Lower lobe of right lung (tissue), 2 donors: ENCODE data around the gene HS3ST3A1. TPM values are rescaled to one million over a fixed set of nuclear protein-coding genes. Genes with fewer than 3 reads are reported as not detected.

ENCODE experiments used
- ATAC-seq, 2 donors: fragments of 200-7000 bp; cut with Tn5 transposase; one replicate each; pipeline ENCODE4 v1.9.1; 2020 to 2022; ENCODE audit warnings: mild to moderate bottlenecking in 2 of 2, moderate library complexity in 2 of 2
- DNase-seq: peaks from one replicate; pipeline ENCODE4 v3.0.0-alpha.2; 2020
- H3K27ac ChIP-seq: fragments of 200-600 bp; one replicate; pipeline ENCODE4 v1.8.0; 2022
- H3K27me3 ChIP-seq: fragments of 200-600 bp; one replicate; pipeline ENCODE4 v1.8.0; 2022; ENCODE audit warnings: low read depth
- H3K36me3 ChIP-seq: fragments of 200-600 bp; one replicate; pipeline ENCODE4 v1.8.0; 2022; ENCODE audit warnings: mild to moderate bottlenecking
- H3K4me1 ChIP-seq: fragments of 200-600 bp; one replicate; pipeline ENCODE4 v1.8.0; 2022
- H3K4me3 ChIP-seq: fragments of 200-600 bp; one replicate; pipeline ENCODE4 v1.8.0; 2022; ENCODE audit warnings: mild to moderate bottlenecking
- H3K9me3 ChIP-seq: fragments of 200-600 bp; one replicate; pipeline ENCODE4 v1.8.0; 2022
- CTCF ChIP-seq: fragments of 200-600 bp; IDR thresholded peaks from one replicate; pipeline ENCODE4 v1.8.0; 2022; ENCODE audit warnings: antibody characterized with exemption, mild to moderate bottlenecking
- intact Hi-C: fragments of 100-400 bp; cut with DNase I; formaldehyde crosslinking; loops from one replicate; pipeline ENCODE4 v1.11.0; 2022
- total RNA-seq: library from RNA; stranded (reverse); fragmentation: NEBNext Ultra II Directional; extraction: Animal tissue kit (Norgen Biotek cat#: 25700); gene quantifications from one replicate; pipeline ENCODE4 v1.2.1, GENCODE V29; 2021
- donor health status: DM: no; HTN: yes; CAD: no; lungs with severe emphysema.

Gene HS3ST3A1
- total RNA-seq, 1 donor from 2014 or later, result 0.53 TPM

DNA sequence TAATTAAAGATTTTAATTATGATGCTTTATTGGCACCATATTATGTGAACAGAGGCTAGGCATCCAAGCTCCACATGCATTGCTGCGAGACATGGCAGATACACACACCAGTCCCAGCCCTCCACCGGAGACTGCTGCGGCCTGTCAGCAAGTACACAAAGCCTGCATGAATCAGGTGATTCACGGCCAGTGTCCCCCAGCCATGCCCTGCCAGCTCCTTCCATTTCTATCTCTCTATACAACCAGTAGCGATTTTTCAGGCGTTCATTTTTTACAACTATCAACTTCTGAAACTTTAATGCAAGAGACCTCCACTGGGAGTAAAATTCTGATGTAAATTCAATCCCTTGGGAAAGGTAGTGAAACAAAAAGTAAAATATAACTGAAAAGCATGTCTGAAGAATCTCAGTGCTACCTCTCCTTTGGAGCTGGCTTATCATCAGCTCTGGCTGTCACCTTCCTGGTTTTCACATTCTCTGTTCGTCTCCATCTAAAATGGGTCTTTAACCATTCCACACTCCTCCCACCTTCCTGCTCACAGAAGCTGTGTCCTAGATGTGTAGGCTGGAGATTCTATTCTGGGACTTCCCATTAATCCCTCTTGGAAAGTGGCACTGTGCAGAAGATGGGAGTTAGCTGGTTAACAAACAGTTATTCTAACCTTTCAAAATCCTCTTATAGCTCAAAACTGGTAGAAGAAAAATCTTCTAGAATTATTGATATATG, 32.2 kb downstream of the HS3ST3A1 start:
- H3K36me3 ChIP-seq, result no peaks in the 10 kb centered on the region
- no peak overlapping the region for H3K27ac ChIP-seq
- no peak for ATAC-seq
- H3K27me3 ChIP-seq, result no peaks in the 10 kb centered on the region
- H3K9me3 ChIP-seq, result no peaks in the 10 kb centered on the region
- TF ChIP-seq CTCF, result no peak
- no peak overlapping the region for H3K4me3 ChIP-seq
- DNase-seq, result no peak
- intact Hi-C loops, result no loop called here
- H3K4me1 ChIP-seq, result no peaks in the 10 kb centered on the region

DNA sequence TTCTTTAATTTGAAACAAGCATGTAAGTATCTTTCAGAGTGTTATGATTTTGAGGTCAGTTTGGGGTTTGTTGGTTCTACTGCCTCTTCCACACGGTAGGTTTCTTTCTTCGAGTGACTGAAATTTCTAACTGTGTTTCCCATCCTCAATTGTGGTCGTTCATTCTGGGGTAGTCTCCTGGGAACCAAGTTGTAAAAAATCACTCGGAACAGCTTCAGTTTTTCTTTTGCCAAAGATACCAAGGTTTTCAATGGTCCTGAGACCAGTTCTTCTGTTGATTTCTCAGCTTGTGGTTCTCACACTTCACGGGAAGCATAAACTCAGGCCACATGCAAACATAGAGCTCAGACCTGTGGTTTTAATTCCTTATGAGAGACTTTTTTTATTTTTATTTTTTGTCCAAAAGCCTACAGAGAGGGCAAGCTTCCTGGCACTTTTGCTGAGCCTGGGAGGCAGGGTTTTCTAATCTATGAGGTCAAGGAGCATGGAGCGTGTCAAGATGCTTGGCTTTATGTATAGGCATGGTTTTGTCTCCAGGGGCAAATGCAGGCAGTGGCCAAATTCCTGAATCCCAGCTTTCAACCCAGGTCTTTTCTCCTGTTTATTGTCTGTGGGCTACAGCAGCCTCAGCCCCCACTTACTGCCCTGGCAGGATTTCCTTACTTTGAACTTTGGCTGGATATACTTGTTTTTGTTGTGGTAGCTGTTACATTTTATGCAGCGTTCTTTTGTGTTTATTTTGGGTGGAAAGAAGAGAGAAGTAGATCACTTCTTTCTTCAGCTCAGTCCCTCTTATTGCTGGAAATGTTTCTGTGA, 32.9 kb downstream of the HS3ST3A1 start:
- DNase-seq, result no peak
- Histone ChIP-seq H3K4me1 (no peaks in the 10 kb centered on the region), H3K9me3 (no peaks in the 10 kb centered on the region), H3K27ac (no peak overlapping the region), H3K27me3 (no peaks in the 10 kb centered on the region), H3K4me3 (no peak overlapping the region), H3K36me3 (no peaks in the 10 kb centered on the region)
- no peak for ATAC-seq
- TF ChIP-seq CTCF, result no peak
- intact Hi-C loops, result no loop called here

DNA sequence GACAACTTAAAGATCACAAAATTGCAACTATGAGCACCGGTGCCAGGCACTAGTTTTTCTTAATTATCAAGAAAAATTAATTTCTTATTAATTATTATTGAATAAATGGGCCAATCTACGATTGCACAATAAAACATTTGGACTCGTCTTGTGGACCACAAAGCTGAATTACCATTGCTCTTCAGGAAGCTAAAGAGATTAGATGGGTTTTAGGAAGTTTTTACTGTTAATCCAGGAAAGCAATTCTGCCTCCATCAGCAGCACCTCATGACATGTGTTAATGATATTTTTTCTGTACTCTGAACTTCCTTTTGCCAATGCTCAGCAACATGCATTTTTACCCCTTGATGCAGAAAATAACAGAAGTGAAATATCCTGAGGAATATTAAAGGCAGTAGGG, 37.9 kb downstream of the HS3ST3A1 start:
- Histone ChIP-seq H3K9me3 (no peaks in the 10 kb centered on the region), H3K27me3 (no peaks in the 10 kb centered on the region), H3K4me3 (no peak overlapping the region), H3K4me1 (no peaks in the 10 kb centered on the region), H3K36me3 (no peaks in the 10 kb centered on the region), H3K27ac (no peak overlapping the region)
- DNase-seq (no peak), ATAC-seq (no peak)
- TF ChIP-seq CTCF, result no peak
- intact Hi-C loops, result no loop called here

- Histone ChIP-seq H3K9me3 (no peaks in the 10 kb centered on the region), H3K36me3 (no peaks in the 10 kb centered on the region), H3K4me1 (no peaks in the 10 kb centered on the region), H3K27ac (no peak overlapping the region), H3K4me3 (no peak overlapping the region), H3K27me3 (no peaks in the 10 kb centered on the region)
- ATAC-seq, result peak; percentile 53 to 59
- no peak for TF ChIP-seq CTCF
- intact Hi-C loops, result no loop called here
- DNase-seq, result no peak
Measured at GRCh38 chr17:13562271-13562800, 39.4 kb downstream of the HS3ST3A1 start.

DNA sequence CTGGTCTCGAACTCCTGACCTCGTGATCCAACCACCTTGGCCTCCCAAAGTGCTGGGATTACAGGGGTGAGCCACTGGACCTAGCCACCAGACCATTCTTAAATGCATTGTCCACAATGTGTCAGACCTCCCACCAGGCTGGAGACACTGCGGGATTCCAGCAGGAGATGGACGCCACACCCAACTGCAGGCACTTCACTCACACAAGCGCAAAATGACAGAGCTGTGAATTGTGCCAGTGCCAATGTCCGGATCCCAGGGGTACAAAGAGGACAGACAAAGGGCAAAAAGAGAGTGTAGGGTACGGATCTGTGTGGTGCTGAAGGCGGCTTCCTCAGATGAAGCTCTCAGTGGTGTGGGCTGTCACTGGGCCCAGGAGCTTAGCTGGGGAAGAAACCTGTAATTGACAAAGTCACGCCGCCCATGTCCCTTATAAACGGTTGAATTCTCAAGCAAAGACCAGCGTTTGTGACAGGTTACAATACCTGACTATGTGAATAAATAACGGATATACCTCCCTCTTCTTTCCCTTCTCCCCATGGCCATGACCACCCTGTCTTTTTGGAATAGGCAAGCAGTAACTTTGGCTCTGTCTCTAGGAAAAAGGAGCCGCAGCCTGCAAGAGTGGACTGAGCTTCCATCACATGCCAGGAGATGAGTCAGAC, 40.0 kb downstream of the HS3ST3A1 start:
- Histone ChIP-seq H3K4me3 (no peak overlapping the region), H3K27ac (no peak overlapping the region), H3K9me3 (no peaks in the 10 kb centered on the region), H3K4me1 (no peaks in the 10 kb centered on the region), H3K27me3 (no peaks in the 10 kb centered on the region), H3K36me3 (no peaks in the 10 kb centered on the region)
- intact Hi-C loops, result no loop called here
- ATAC-seq, result no peak
- no peak for TF ChIP-seq CTCF
- no peak for DNase-seq
